GM21381 (cell line): ENCODE results near the gene USP37.

Experiments
- ATAC-seq: cut with Tn5 transposase; IDR thresholded peaks from one replicate; pipeline ENCODE4 v1.9.1; 2021; ENCODE audit warnings: mild to moderate bottlenecking, moderate library complexity; ENCODE audit not compliant: unreplicated experiment

Gene USP37

GRCh38 chr2:218405746-218406208 is 162.4 kb downstream of the USP37 start:
- ATAC-seq = no peak

GRCh38 chr2:218405086-218405745 is 162.9 kb downstream of the USP37 start:
- no peak for ATAC-seq

- ATAC-seq = no peak
Measured at GRCh38 chr2:218404351-218405085, 163.6 kb downstream of the USP37 start.

- ATAC-seq = no peak
Measured at GRCh38 chr2:218403810-218404209, 164.3 kb downstream of the USP37 start.

GRCh38 chr2:218402911-218403411 is 165.2 kb downstream of the USP37 start:
- no peak for ATAC-seq

GRCh38 chr2:218402491-218402901 is 165.7 kb downstream of the USP37 start:
- no peak for ATAC-seq

- no peak for ATAC-seq
Measured at GRCh38 chr2:218401890-218402289, 166.3 kb downstream of the USP37 start.

- ATAC-seq = no peak
Measured at GRCh38 chr2:218400930-218401881, 166.9 kb downstream of the USP37 start.
